A549 (cell line): ENCODE results near the gene NQO1. TPM values are rescaled to one million over a fixed set of nuclear protein-coding genes. Genes with fewer than 3 reads are reported as not detected.

Experiments used
- ATAC-seq, 2 experiments: fragments of 200-7000 bp in 1 of 2; fragments of >200 bp in 1 of 2; cut with Nextera tagmentation in 1 of 2; cut with Tn5 transposase in 1 of 2; 3 replicates each; pipeline versions ENCODE4 v1.8.0 to v1.9.1; 2018 to 2020; ENCODE audit warnings: mild to moderate bottlenecking in 1 of 2, moderate library complexity in 1 of 2
- CTCF ChIA-PET: fragments of 300-600 bp; sonication (Branson Sonifier 250); formaldehyde crosslinking; extraction: SDS; loops from one replicate; lab custom pipeline; 2021; ENCODE audit warnings: antibody characterized with exemption, inconsistent platforms; lab: Yijun Ruan, JAX
- POLR2A ChIA-PET: fragments of 350-600 bp; formaldehyde crosslinking; extraction: SDS; loops from one replicate; lab custom pipeline; 2021; ENCODE audit warnings: antibody characterized with exemption, inconsistent platforms; lab: Yijun Ruan, JAX
- DNase-seq, 2 experiments: peaks; one replicate each; pipeline versions ENCODE4 v3.0.0 to v3.0.0-alpha.2; 2011 to 2016; ENCODE audit warnings: low read depth in 1 of 2, low spot score in 1 of 2
- FAIRE-seq: peaks from 2 replicates; lab custom pipeline; 2011; peaks lifted over from hg19 to GRCh38; lab: Jason Lieb, UNC
- H3K27ac ChIP-seq, 2 experiments: fragments of >200 bp; sonication (Bioruptor Twin); formaldehyde crosslinking; 3 replicates each; pipeline ENCODE4 v1.5.1; 2016 to 2017
- H3K4me1 ChIP-seq: fragments of >200 bp; sonication (Bioruptor Twin); formaldehyde crosslinking; 3 replicates; pipeline ENCODE4 v1.6.1; 2016
- H3K4me2 ChIP-seq: fragments of >200 bp; sonication (Bioruptor Twin); formaldehyde crosslinking; 3 replicates; pipeline ENCODE4 v1.6.1; 2016
- H3K4me3 ChIP-seq: fragments of >200 bp; sonication (Bioruptor Twin); formaldehyde crosslinking; 3 replicates; pipeline ENCODE4 v1.5.1; 2016
- H3K9me3 ChIP-seq: fragments of >200 bp; sonication (Bioruptor Twin); formaldehyde crosslinking; 3 replicates; pipeline ENCODE4 v1.6.1; 2016
- CEBPB ChIP-seq, 2 experiments: fragments of >200 bp in 1 of 2; sonication (Bioruptor Twin) in 1 of 2; formaldehyde crosslinking in 1 of 2; IDR thresholded peaks; 2 replicates each; pipeline ENCODE4 v1.6.1; 2012 to 2016
- EHMT2 ChIP-seq: fragments of 200-600 bp; sonication (generic); IDR thresholded peaks from 2 replicates; pipeline ENCODE4 v1.6.1; 2016; ENCODE audit warnings: antibody characterized with exemption, low read depth, mild to moderate bottlenecking, moderate library complexity
- FOSB ChIP-seq: fragments of 250-450 bp; sonication (Bioruptor Pico); IDR thresholded peaks from 2 replicates; pipeline ENCODE4 v1.5.0; 2020; ENCODE audit warnings: mild to moderate bottlenecking, moderate library complexity
- FOXS1 ChIP-seq: fragments of 250-450 bp; sonication (Bioruptor Pico); IDR thresholded peaks from 2 replicates; pipeline ENCODE4 v1.5.0; 2020; ENCODE audit warnings: mild to moderate bottlenecking, moderate library complexity
- HES2 ChIP-seq: fragments of >200 bp; sonication (Bioruptor Twin); formaldehyde crosslinking; IDR thresholded peaks from 2 replicates; pipeline ENCODE4 v1.6.1; 2016
- HOXA7 ChIP-seq: fragments of 250-450 bp; sonication (Bioruptor Pico); IDR thresholded peaks from 2 replicates; pipeline ENCODE4 v1.5.0; 2020; ENCODE audit warnings: mild to moderate bottlenecking, moderate library complexity
- HOXB13 ChIP-seq: fragments of 250-450 bp; sonication (Bioruptor Pico); IDR thresholded peaks from 2 replicates; pipeline ENCODE4 v1.5.0; 2020; ENCODE audit warnings: low read depth, mild to moderate bottlenecking, moderate library complexity
- JUN ChIP-seq, 2 experiments: fragments of >200 bp; sonication (Bioruptor Twin); formaldehyde crosslinking; IDR thresholded peaks; 2 replicates in 1 of 2; 3 replicates in 1 of 2; pipeline ENCODE4 v1.6.1; 2016 to 2017
- JUNB ChIP-seq: fragments of >200 bp; sonication (Bioruptor Twin); formaldehyde crosslinking; IDR thresholded peaks from 2 replicates; pipeline ENCODE4 v1.6.1; 2016
- KDM1A ChIP-seq: fragments of 200-600 bp; sonication (generic); IDR thresholded peaks from 2 replicates; pipeline ENCODE4 v1.6.1; 2016; ENCODE audit warnings: low read depth, mild to moderate bottlenecking
- MAFK ChIP-seq: fragments of 450-650 bp; IDR thresholded peaks from 2 replicates; pipeline ENCODE4 v1.6.1; 2014; ENCODE audit not compliant: partially characterized antibody
- NPAS2 ChIP-seq: fragments of 250-450 bp; sonication (Bioruptor Pico); IDR thresholded peaks from 2 replicates; pipeline ENCODE4 v1.8.0; 2022; ENCODE audit warnings: mild to moderate bottlenecking, moderate library complexity, borderline replicate concordance
- PBX3 ChIP-seq: IDR thresholded peaks from 2 replicates; pipeline ENCODE4 v1.6.1; 2012
- POLR2AphosphoS2 ChIP-seq: conservative IDR thresholded peaks from 2 replicates; pipeline ENCODE4 v1.6.1; 2012; ENCODE audit warnings: low read length, improper control_type of control experiment, inconsistent platforms
- RARB ChIP-seq: fragments of 250-450 bp; sonication (Bioruptor Pico); IDR thresholded peaks from 2 replicates; pipeline ENCODE4 v1.8.0; 2021; ENCODE audit warnings: mild to moderate bottlenecking, moderate library complexity
- RCOR1 ChIP-seq: fragments of 150-350 bp; IDR thresholded peaks from 2 replicates; pipeline ENCODE4 v1.6.1; 2014; ENCODE audit warnings: antibody characterized with exemption, low read length, low read depth
- WGBS: methylation state at CpG from one replicate; pipeline ENCODE4 v1.1.6; 2017; ENCODE audit errors: missing lambda C conversion rate; 5-methylcytosine and 5-hydroxymethylcytosine counted together
- polyA plus RNA-seq, 4 experiments: library from polyadenylated mRNA; depleted of rRNA in 3 of 4; stranded (reverse); fragments of >200 nt; fragmentation: RNase III in 1 of 4; extraction: RNeasy Plus Mini Kit Qiagen cat#74134 plus additional on column Dnase treatment in 1 of 4; gene quantifications; 2 replicates in 3 of 4; 3 replicates in 1 of 4; pipeline ENCODE4 v1.2.3, GENCODE V29; 2011 to 2017
- TF ChIP-seq, protein P1 (sequence below): fragments of 250-450 bp; sonication (Bioruptor Pico); IDR thresholded peaks from 2 replicates; pipeline ENCODE4 v1.5.0; 2021; ENCODE audit warnings: mild to moderate bottlenecking, moderate library complexity, borderline replicate concordance
- TF ChIP-seq, protein P2 (sequence below): IDR thresholded peaks from 2 replicates; pipeline ENCODE4 v1.6.1; 2012; ENCODE audit warnings: low read depth, borderline replicate concordance
- TF ChIP-seq, protein P3 (sequence below): fragments of >200 bp; sonication (Bioruptor Twin); formaldehyde crosslinking; IDR thresholded peaks from 3 replicates; pipeline ENCODE4 v1.6.1; 2016

NQO1 gene
- polyA plus RNA-seq, 2 of the 4 experiments (the other 2 are of a cell fraction), result 1,834 to 2,775 TPM

DNA sequence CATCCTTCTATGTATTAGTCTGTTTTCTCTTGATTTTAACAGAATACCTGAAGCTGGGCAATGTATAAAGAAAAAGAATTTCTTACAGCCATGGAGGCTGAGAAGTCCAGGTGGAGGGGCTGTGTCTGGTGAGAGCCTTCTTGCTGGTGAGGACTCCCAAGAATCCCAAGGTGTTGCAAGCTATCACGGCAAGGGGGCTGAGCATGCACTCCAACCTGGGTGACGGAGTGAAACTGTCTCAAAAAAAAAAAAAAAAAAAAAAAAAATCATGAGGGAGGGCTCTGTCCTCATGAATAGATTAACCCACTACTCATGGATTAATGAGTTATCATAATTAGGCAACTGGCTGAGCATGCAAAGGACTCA is 19.4 kb downstream of the NQO1 start:
- WGBS, result 73% methylated on average over 2 of the region's 2 CpGs
- FAIRE-seq (no peak), ATAC-seq (peak in 1 of 2 experiments; percentile 4; a peak in 3 of 6 replicates), DNase-seq (no peak)
- H3K9me3 ChIP-seq, result no peaks in the 10 kb centered on the region
- H3K4me1 ChIP-seq, result peaks cover 70% of the 10 kb centered on the region
- CTCF ChIA-PET, result interaction anchor here (0.7 to 4.5 kb wide), 3 partner anchors 48 to 309 kb away, joined by 3 to 36 read pairs (median 10); partner anchors contain the start of gene NOB1
- POLR2A ChIA-PET, result interaction anchor here (0.7 kb wide), 3 partner anchors 56 to 176 kb away, joined by 3 to 8 read pairs (median 6); no protein-coding TSS in a partner anchor
- H3K4me3 ChIP-seq, result no peak overlapping the region
- H3K4me2 ChIP-seq, result no peak overlapping the region; the same call in 2 of the 3 replicates
- TF ChIP-seq JUNB, result no peak
- no peak for TF ChIP-seq HES2
- TF ChIP-seq, protein P1, sequence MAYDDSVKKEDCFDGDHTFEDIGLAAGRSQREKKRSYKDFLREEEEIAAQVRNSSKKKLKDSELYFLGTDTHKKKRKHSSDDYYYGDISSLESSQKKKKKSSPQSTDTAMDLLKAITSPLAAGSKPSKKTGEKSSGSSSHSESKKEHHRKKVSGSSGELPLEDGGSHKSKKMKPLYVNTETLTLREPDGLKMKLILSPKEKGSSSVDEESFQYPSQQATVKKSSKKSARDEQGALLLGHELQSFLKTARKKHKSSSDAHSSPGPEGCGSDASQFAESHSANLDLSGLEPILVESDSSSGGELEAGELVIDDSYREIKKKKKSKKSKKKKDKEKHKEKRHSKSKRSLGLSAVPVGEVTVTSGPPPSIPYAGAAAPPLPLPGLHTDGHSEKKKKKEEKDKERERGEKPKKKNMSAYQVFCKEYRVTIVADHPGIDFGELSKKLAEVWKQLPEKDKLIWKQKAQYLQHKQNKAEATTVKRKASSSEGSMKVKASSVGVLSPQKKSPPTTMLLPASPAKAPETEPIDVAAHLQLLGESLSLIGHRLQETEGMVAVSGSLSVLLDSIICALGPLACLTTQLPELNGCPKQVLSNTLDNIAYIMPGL (CRISPR knock-in tag), result no peak
- no peak for TF ChIP-seq PBX3
- TF ChIP-seq POLR2AphosphoS2, result peak; percentile 46; the same call in 1 of the 2 replicates
- TF ChIP-seq, all 56 proteins: peak for 1
- H3K27ac ChIP-seq, result peak overlapping the region in 1 of 2 experiments; percentile 10; a peak in 1 of 6 replicates

GRCh38 chr16:69706256-69706974 is 19.9 kb downstream of the NQO1 start:
- ChIA-PET POLR2A (interaction anchor here (0.6 to 0.9 kb wide), 7 partner anchors 20 to 308 kb away, joined by 3 to 8 read pairs (median 3); partner anchors contain the start of genes NOB1 and NQO1), CTCF (interaction anchor here (0.7 to 4.5 kb wide), 3 partner anchors 48 to 309 kb away, joined by 3 to 36 read pairs (median 10); partner anchors contain the start of gene NOB1)
- TF ChIP-seq, protein P1 (CRISPR knock-in tag), result peak; percentile 66
- TF ChIP-seq KDM1A (no peak), MAFK (peak; percentile 56), RARB (CRISPR knock-in tag) (peak; percentile 10; the same call in 1 of the 2 replicates), HOXB13 (CRISPR knock-in tag) (no peak), NPAS2 (CRISPR knock-in tag) (no peak), JUN (IDR thresholded peaks at IDR 0.05) (peak in 1 of 2 experiments; percentile 58; a peak in 2 of 5 replicates), FOXS1 (CRISPR knock-in tag) (no peak), HOXA7 (0 out of 2 replicates have a peak, but pooled peaks have one; percentile 30), CEBPB (IDR thresholded peaks at IDR 0.05) (peak; percentile 83 to 86), RCOR1 (no peak), FOSB (0 out of 2 replicates have a peak, but pooled peaks have one; percentile 62), EHMT2 (no peak)
- TF ChIP-seq, protein P2, sequence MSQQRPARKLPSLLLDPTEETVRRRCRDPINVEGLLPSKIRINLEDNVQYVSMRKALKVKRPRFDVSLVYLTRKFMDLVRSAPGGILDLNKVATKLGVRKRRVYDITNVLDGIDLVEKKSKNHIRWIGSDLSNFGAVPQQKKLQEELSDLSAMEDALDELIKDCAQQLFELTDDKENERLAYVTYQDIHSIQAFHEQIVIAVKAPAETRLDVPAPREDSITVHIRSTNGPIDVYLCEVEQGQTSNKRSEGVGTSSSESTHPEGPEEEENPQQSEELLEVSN, result no peak
- TF ChIP-seq, protein P3, sequence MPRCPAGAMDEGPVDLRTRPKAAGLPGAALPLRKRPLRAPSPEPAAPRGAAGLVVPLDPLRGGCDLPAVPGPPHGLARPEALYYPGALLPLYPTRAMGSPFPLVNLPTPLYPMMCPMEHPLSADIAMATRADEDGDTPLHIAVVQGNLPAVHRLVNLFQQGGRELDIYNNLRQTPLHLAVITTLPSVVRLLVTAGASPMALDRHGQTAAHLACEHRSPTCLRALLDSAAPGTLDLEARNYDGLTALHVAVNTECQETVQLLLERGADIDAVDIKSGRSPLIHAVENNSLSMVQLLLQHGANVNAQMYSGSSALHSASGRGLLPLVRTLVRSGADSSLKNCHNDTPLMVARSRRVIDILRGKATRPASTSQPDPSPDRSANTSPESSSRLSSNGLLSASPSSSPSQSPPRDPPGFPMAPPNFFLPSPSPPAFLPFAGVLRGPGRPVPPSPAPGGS, result no peak
- peak overlapping the region; percentile 10; the same call in 1 of the 3 replicates for H3K4me2 ChIP-seq
- FAIRE-seq (no peak), DNase-seq (no peak), ATAC-seq (peak in 1 of 2 experiments; percentile 12; a peak in 3 of 6 replicates)
- no peak overlapping the region for H3K4me3 ChIP-seq
- no peaks in the 10 kb centered on the region for H3K9me3 ChIP-seq
- H3K27ac ChIP-seq, result peak overlapping the region; percentile 10; a peak in 2 of 6 replicates
- 76% methylated on average over 1 of the region's 1 CpG for WGBS
- peaks cover 64% of the 10 kb centered on the region for H3K4me1 ChIP-seq
